HG03095 (cell line): Measurements from ENCODE around the gene STEAP4.
"Not testable (repeated sequence)": the region's sequence is repeated elsewhere in the genome, so short reads cannot be mapped to it uniquely, and the experiment has no call there.

ENCODE experiments used
- ATAC-seq: cut with Tn5 transposase; IDR thresholded peaks from one replicate; pipeline ENCODE4 v1.9.1; 2021; ENCODE audit warnings: moderate library complexity; ENCODE audit not compliant: unreplicated experiment

The STEAP4 gene

DNA sequence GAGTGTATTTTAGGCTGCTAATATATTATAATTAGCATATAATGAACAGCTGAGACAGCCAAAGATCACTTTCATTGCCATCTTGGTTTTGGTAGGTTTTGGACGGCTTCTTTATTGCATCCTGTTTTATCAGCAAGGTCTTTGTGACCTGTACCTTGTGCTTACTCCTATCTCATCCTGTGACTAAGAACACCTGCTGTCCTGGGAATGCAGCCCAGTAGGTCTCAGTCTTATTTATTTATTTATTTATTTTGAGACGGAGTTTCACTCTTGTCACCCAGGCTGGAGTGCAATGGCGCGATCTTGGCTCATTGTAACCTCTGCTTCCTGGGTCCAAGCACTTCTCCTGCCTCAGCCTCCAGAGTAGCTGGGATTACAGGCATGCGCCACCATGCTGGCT lies 31.8 kb downstream of the STEAP4 start:
- not testable (repeated sequence) for ATAC-seq

DNA sequence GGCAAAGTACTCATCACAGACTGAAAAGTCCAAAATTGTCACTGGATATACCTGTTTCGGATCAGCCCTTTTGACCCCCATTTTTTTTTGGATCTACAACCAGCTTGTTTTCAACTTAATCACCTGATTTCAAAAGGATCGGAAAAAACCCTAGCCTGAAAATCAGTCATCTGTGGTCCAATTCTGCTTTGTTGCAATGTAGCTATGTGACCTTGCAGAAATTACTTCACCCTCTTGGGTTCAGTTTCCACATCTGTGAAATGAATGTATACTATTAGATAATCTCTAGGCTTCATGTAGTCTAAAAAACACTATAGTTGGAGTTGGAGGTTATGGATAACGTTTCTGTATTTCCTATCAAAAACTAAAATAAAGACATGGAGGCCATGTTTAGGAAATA lies 37.1 kb downstream of the STEAP4 start:
- no peak for ATAC-seq

DNA sequence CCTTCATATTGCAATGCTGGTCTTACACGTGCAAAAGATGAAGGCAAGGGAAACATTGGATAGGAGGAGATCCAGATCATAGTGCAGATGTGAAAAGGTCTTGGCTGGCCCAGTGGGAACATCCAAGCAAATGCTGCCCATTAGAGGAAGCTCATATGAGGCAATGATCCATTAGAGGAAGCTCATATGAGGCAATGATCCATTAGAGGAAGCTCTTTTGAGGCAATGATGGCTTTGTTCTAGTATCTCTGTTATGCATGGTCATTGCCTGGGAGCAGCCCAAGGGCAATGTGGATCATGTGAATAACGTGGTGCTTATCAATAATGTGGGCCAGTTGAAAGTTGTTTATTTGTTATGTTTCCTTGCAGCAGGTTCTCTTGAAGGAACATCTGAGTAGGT lies 37.8 kb downstream of the STEAP4 start:
- ATAC-seq, result no peak

DNA sequence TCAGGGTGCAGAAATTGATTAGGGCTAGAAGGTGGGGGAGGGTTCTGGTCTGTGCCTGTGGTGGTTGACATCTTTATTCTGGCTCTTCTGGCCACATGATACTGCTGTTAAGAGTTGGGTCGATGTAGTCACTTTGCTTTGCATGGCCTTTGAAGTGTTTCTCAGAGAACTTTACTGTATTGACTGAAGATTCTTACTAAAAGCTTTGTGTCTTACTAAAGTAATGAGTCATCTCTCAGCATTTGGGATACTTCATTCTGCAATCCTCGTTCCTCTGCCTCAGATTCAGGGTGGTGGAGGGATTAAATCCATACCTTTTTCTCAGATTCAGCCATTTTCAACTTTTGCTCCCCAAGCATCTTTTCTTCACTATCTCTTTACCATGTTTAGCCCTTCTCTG lies 38.6 kb downstream of the STEAP4 start:
- ATAC-seq, result no peak

DNA sequence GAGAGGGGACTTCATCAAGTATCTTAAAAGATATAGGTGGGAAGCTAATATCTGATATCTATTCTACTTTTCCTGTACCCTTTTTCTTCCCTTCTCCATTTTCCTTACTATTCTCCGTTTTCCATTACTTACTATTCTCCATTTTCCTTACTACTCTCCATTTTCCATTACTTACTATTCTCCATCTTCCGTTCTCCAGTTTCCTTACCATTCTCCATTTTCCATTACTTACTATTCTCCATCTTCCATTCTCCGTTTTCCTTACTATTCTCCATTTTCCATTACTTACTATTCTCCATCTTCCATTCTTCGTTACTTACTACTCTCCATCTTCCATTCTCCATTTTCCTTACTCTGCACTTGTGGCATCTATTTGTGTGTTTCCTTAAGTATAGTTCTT lies 39.3 kb downstream of the STEAP4 start:
- no peak for ATAC-seq

DNA sequence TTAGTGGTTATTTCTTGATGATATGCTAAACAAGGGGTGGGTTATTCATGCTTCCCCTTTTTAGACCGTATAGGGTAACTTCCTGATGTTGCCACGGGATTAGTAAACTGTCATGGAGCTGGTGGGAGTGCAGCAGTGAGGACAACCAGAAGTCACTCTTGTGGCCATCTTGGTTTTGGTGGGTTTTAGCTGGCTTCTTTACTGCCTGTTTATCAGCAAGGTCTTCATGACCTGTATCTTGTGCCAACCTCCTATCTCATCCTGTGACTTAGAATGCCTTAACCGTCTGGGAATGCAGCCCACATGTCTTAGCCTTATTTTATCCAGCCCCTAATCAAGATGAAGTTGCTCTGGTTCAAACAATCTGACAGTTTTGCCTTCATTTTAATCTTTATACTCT lies 41.7 kb downstream of the STEAP4 start:
- not testable (repeated sequence) for ATAC-seq

DNA sequence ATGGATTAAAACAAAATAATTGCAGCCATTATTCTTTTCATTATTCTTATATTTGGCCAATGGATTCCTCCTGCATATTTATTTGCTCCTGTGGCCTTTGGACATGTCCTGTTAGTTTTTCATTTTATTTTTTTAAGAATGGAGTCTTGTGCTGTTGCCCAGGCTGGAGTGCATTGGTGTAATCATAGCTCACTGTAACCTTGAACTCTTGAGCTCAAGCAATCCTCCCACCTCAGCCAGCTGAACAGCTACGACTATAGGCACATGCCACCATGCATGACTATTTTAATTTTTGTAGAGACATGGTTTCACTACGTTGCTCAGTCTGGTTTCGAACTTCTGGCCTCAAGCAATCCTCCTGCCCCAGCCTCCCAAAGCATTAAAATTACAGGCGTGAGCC lies 44.1 kb downstream of the STEAP4 start:
- no peak for ATAC-seq

DNA sequence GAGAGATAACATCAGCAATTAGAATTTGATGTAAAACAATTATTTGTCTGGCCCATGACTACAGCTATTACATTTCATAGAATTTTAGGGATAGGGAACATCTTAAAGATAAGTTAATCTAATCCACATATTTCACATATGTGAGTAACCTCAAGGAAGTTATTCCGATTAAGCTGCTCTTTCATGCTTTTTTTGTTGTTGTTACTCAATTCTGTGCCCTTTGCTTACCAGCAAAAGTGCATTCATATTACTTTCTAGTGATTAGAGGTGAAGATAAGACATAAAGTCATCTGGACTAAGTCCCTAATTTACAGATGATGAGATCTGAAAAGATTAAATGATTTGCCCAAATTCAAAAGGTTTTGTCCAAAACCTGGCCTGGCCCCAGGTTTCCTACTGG lies 46.0 kb downstream of the STEAP4 start:
- ATAC-seq, result no peak

DNA sequence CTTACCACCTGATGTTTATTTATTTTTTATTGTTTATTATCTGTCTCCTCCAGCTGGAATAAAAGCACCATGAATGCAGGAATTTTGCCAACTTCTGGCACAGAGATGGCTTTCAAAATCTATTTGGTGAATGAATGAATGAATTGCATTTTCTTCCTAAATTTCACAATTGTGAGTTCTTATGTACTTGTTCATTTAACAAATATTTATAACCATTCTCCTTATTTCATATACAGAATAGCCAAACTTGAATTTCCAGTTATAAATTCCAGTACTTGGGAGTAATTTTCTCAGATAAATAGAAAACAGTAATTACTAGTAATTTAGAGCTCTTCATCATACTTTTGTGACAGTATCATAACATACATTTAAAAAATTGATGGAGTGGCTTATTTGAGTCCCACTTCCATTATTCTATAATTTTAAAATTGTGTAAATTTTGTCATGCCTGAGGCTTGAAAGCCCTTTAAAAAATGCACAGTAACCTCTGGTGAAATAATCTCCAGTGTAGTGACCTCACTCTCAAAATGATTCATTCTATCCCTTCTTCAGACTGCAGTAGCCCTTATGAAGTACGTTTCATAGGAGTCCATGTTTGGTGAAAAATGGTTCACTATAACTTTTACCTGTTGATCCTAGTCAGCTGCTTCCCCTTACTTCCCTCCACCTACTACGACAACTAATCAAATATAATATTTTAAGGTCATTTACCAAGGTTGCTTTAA lies 46.9 kb downstream of the STEAP4 start:
- ATAC-seq, result no peak

DNA sequence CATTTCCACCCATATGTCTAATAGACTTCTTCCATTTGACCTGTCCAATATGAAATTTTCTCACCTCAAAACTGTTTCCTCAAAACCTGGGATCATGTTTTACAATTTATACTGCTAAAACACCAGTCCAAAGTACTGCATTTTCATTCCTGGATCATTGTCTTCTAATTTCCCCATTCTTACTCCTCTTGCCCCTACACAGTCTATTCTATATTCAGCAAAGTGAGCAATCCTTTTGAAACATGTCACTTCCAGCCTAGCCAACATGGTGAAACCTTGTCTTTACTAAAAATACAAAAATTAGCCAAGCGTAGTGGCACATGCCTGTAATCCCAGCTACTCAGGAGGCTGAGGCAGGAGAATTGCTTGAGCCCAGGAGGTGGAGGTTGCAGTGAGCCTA lies 48.4 kb downstream of the STEAP4 start:
- ATAC-seq, result not testable (repeated sequence)

DNA sequence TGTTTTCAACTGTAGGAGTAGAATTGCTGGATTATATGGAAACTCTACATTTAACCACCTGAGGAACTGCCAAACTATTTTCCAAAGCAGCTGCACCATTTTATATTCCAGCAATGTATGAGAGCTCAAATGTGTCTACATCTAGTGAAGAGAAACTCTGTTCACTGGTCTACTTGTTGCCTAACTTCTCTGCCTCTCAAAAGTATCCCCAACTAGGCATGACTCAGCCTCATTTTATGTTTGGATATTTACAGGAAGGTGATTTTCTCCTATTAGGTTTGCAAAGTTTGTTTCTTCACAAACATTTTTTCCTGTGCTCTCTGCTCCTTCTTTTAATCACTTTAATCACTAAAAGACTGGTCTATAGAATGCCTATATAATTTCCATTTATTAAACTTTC lies 49.8 kb downstream of the STEAP4 start:
- ATAC-seq, result no peak

DNA sequence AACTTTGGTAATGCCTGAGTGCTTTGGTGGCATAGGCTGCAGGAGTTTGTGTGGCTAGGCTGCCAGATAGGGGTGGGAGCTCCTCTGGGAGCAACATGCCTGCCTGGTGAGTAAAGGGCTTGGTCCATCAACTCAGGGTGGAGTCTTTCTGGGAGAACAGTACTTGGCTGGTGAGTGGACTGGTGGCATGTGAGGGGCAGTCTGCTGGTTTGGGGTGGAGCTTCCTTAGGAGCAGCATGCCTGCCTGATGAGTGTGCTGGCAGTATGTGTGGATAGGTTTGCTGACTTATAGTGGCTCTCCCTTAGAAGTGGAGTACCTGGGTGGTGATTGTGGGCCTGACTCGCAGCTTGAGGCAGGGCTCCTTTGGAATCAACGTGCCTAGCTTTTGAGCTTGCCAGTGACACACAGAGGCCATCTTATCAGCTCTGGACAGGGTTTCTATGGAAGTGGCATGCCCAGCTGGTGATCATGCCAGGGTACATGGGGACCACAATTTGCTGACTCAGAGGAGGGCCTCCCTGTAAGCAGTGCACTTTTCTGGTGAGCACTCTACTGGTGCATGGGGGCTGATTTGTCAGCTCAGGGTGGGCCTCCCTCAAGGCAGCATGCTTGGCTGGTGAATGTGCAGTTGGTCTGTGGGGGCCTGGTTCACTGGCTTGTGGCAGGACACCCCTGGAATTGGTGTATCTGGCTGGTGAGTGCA lies 51.8 kb downstream of the STEAP4 start:
- ATAC-seq, result no peak

DNA sequence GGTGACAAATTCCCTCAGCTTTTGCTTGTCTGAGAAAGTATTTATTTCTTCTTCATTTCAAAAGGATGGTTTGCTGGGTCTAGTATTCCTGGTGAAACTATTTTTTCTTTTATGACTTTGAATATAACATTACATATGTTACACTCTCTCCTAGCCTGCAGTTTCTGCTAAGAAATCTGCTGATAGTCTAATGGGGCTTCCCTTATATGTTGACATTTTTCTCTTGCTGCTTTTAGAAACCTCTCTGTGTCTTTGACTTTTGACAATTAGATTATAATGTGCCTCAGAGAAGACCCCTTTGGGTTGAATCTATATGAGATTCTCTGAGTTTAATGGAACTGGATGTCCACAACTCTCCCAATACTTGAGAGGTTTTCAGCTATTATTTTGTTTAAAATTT lies 53.1 kb downstream of the STEAP4 start:
- no peak for ATAC-seq

DNA sequence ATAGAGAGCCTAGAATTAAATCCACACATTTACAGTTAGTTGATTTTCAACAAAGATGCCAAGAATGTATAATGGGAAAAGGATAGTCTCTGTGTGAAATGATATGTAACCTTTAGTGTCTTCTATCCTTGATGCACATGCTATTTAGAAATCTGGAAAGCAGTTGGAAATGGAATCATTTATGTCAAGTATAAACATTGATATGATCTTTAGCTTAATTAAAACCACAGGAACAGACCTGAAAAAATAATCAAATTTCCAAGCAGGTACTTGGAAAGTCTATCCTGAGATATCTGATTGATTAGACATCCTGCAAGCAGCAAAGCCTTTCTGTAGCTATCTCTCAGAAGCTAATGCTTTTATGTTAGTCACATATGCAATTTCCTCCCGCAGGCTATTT lies 62.4 kb downstream of the STEAP4 start:
- ATAC-seq, result no peak

DNA sequence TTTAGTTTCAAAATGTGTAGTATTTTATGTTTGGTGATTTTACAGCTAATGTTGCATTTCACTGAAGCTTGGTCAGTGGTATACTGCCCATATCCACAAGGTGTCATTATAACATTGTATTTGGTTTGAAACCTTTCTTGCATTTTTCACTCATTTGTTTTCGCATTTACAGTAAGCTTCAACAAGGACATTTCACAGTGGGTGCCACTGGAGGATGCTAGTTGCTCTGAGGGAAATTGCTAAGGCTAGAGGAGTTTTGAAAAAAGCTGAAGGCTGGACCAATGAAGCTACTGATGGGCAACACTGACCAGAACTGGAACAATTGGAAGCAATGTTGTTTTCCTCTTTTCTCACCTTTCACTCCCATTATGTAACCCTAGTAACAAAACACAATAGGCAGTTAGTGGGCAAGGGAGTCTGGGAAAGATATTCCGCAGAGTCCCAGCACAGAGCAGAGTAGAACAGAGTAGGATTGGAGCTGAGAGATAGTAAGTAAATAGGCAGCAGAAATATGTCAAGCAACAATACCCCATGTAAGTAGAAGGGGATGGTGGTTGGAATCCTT lies 63.3 kb downstream of the STEAP4 start:
- ATAC-seq, result peak; percentile 67

DNA sequence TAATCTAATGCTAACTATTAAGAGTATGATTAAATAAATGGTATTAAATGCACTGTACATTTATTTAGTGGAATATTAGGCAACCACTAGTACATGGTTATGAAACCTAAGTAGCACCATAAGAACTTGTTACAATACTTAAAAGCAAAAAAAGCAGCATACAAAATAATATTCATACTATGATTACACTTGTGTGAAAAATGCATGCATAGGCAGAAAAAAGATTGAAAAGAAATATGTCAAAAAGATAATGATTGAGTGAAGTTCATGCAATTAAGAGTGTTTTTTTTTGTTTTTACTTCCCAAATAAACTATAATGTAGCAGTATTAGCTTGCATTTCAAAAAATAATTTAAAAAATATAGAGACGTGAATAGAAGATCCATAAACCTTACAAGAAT lies 66.8 kb downstream of the STEAP4 start:
- ATAC-seq, result no peak

DNA sequence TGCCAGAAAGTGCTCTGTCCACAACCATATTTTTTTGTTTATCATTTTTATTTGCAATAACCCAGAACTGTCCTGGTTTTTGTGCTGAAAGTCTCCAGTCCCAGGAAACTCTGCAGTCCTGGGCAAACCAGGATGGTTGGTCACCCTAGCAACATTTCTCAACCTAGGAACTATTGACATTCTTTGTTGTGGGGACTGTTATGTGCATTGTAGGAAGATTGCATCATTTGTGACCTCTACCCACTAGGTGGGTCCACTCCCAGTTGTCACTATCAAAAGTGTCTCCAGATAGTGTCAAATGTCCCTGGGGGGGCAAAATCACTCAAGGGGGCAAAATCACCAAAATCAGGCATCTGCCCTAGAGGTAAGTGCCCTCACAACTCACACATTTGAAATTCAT lies 72.9 kb downstream of the STEAP4 start:
- no peak for ATAC-seq

DNA sequence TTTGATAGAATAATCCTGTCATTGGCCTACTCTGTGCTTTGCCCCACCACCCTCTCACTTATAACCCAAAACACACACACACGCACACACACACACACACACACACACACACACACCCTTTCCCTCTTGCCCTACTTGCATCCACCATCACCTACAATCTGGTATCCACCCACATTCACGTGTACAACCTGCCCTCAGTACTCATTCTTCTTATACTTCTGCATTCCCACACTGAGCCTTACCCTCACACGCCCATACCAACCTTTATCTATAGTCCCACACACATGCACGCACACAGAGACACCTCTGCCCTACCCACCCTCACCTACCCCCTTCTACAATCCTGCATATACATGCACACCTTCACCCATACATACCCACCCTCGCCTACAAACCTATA lies 76.0 kb downstream of the STEAP4 start:
- no peak for ATAC-seq

DNA sequence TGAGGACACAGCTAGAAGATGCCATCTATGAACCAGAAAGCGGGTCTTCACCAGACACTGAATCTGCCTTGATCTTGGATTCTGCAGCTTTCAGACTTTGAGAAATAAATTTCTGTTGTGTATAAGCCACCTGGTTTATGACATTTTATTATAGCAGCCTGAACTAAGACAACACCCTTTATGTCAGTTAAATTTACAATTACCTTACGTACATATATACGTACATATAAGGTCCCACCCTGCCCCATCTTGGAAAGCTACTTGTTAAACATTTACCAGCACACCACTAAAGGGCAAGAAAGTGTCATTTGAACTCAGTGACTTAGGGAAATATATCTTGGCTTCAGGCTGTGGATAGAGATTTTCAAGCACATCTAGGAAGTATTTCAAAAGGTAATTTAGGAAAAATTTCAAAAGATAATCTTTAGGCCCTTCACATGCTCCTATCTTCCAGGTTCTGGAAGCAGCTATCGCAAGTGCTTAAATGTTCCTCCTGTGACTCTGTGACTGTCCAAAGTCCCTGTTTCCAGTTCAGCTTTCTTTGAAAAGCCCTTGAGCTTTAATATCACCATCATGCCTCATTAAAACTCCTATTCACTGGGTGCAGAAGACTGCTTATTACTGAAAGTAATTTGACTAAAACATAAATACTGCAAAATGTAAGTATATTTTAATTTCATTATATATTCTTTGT lies 77.2 kb downstream of the STEAP4 start:
- no peak for ATAC-seq

DNA sequence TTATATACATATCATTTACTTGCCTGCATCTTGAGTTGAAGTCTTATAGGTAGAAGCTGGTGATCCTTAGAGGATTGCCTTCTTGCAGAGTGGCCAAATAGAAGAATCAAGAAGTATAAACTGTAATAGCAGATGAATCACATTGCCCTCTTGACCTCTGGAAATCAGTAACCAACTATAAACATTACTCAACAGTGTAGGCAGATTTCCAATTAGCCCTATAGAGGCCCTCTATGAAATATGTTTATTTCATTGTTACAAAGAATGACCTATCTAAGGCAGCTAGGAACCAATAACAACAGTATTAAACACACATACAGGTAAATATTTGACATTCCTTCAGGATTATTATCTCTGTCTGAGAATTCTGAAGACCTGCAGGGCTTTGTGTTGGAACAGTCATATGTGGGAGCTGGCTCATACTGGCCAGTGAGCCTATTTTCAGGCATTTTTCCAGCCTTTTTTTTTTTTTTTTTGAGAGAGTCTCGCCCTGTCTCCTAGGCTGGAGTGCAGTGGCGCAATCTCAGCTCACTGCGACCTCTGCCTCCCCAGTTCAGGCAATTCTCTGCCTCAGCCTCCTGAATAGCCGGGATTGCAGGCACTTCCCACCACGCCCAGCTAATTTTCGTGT lies 79.7 kb downstream of the STEAP4 start:
- ATAC-seq, result no peak

DNA sequence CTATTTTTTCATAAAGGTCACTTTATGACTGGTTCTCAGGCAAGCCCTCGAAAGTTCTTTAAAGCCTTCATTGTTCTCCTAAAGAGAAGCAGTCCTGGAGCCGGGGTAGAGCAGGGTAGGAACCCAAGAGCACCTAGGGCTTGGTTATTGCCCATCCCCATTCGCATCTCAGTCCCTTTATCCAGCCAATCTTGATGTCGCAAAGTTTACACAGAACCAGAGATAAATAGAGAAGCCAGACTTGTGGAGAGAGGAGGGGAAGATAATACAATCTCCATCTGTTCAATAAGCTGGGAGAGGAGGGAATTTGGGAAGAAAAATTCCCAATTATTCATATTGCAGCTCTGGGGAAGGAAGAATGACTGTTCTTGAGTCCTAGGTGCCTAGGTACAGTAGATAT lies 80.5 kb downstream of the STEAP4 start:
- ATAC-seq, result no peak
